AG04450 (cell line): ENCODE results near the gene PCYT1A. TPM values are rescaled to one million over a fixed set of nuclear protein-coding genes. Genes with fewer than 3 reads are reported as not detected.

Experiments used
- CTCF ChIA-PET: fragments of 300-600, 350-600 bp; formaldehyde crosslinking; extraction: SDS; loops from one replicate; lab custom pipeline; 2022; ENCODE audit warnings: antibody characterized with exemption, inconsistent platforms; lab: Charles Lee
- POLR2A ChIA-PET: fragments of 350-600 bp; formaldehyde crosslinking; extraction: SDS; loops from one replicate; lab custom pipeline; 2021; ENCODE audit warnings: antibody characterized with exemption, inconsistent platforms; lab: Yijun Ruan, JAX
- DNase-seq: peaks from one replicate; pipeline ENCODE4 v3.0.0-alpha.2; 2011; ENCODE audit warnings: low read depth, low spot score
- H3K27ac ChIP-seq: one replicate; pipeline ENCODE4 v1.5.1; 2012; ENCODE audit warnings: low read depth, low read length, control low read depth
- H3K27me3 ChIP-seq: one replicate; pipeline ENCODE4 v1.6.0; 2012; ENCODE audit warnings: low read length; ENCODE audit not compliant: control insufficient read depth, insufficient read depth
- H3K4me3 ChIP-seq: 2 replicates; pipeline ENCODE4 v1.5.1; 2011; ENCODE audit warnings: mild to moderate bottlenecking, low read depth, low read length, control low read depth
- H3K9me3 ChIP-seq: 2 replicates; pipeline ENCODE4 v1.5.1; 2012; ENCODE audit warnings: low read length; ENCODE audit not compliant: control insufficient read depth, insufficient read depth
- polyA plus RNA-seq: library from polyadenylated mRNA; depleted of rRNA; stranded (reverse); fragments of >200 nt; gene quantifications from 2 replicates; pipeline ENCODE4 v1.2.3, GENCODE V29; 2011
- TF ChIP-seq, protein P1 (sequence below): IDR thresholded peaks from 2 replicates; pipeline ENCODE4 v1.5.1; 2011; ENCODE audit warnings: low read depth, low read length, control low read depth, inconsistent platforms

Gene PCYT1A
- polyA plus RNA-seq, 1 experiment: 71.4 TPM

DNA sequence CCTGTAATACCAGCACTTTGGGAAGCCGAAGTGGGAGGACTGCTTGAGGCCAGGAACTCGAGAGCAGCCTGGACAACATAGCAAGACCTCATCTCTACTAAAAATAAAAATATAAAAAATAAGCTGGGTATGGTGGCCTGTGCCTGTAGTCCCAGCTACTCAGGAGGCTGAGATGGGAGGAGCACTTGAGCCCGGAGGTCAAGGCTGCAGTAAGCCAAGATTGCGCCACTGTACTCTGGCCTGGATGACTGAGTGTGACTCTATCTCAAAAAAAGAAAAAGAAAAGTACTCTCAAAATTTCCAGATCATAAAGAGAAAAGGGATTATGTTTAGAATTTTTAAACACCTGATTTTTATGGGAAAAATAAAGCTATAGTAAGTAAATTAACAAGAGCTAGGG lies 47.1 kb downstream of the PCYT1A start:
- Histone ChIP-seq H3K4me3 (no peak overlapping the region), H3K9me3 (no peaks in the 10 kb centered on the region; the same call in 1 of the 2 replicates), H3K27me3 (no peaks in the 10 kb centered on the region), H3K27ac (no peak overlapping the region)
- TF ChIP-seq, protein P1, sequence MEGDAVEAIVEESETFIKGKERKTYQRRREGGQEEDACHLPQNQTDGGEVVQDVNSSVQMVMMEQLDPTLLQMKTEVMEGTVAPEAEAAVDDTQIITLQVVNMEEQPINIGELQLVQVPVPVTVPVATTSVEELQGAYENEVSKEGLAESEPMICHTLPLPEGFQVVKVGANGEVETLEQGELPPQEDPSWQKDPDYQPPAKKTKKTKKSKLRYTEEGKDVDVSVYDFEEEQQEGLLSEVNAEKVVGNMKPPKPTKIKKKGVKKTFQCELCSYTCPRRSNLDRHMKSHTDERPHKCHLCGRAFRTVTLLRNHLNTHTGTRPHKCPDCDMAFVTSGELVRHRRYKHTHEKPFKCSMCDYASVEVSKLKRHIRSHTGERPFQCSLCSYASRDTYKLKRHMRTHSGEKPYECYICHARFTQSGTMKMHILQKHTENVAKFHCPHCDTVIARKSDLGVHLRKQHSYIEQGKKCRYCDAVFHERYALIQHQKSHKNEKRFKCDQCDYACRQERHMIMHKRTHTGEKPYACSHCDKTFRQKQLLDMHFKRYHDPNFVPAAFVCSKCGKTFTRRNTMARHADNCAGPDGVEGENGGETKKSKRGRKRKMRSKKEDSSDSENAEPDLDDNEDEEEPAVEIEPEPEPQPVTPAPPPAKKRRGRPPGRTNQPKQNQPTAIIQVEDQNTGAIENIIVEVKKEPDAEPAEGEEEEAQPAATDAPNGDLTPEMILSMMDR: no peak
- ChIA-PET POLR2A (no interaction called here), CTCF (interaction anchor here (0.7 to 2.9 kb wide), 3 partner anchors 13 to 167 kb away, joined by 4 to 22 read pairs (median 5); no protein-coding TSS in a partner anchor)
- no peak for DNase-seq

DNA sequence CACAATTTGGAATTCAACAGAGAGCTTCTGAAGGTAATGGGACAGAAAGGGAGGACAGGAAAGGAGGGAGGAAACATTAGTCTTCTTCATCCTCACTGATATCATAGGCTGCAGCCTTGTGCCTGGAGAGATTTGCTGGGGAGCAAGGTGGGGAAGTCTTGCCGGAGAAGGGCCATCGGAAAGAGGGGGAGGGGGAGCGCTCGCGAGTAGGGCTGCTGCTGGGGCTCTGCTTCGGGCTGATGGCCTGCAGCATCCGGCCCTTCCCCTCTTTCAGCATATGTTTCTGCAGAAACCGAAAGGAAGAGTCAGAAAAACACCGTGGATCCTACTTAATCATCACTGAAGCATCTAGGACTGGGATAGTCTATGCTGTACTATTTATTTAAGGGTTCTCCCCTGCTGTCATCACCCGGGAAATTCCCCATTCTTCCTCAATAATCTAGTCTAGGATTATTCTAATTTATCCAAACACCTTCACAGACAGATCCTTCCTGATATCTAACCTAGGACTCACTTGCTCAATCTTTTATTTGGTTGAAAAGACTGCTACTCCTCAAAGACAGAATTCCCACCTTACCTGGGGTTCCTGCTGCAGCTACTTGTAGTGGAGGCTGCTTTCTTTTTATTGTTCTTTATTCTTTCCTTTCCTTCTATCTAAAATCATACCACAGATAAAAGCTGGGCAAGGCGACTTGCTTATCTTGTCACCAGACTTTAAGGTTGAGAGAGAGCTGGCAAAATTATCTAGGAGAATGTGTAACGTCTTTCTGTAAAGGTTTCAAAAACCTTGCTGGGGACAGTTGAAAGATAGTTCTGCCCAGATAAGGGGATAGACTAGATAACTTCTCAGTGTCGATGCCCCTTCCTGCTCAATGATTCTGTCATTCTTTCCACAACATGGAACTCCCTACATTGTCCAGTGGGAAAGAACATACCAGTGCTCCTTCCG lies 48.6 kb downstream of the PCYT1A start:
- peak; percentile 8 for DNase-seq
- Histone ChIP-seq H3K4me3 (no peak overlapping the region), H3K27ac (peak overlapping the region; percentile 39), H3K9me3 (no peaks in the 10 kb centered on the region; the same call in 1 of the 2 replicates), H3K27me3 (no peaks in the 10 kb centered on the region)
- TF ChIP-seq, protein P1: no peak
- ChIA-PET POLR2A (no interaction called here), CTCF (no interaction called here)

DNA sequence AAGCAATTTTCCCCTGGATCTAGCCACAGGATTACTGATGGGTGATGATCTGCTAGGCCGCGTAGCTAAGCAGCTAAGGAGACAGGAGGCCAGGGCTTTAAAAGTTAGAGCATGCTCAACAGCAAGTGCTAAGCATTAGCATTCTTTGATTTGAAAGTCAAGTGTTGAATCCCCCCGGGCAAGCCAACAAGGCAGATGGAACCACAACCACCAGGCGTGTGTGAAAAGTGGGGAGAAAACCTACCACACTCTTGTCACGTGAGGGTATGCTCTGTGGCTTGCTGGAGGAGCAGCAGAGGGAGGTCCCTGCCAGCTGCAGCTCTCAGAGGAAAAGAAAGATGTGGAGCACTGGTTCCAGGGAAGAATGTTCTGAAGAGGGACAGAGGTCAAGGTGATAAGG lies 50.3 kb downstream of the PCYT1A start:
- TF ChIP-seq, protein P1: no peak
- ChIA-PET POLR2A (no interaction called here), CTCF (no interaction called here)
- Histone ChIP-seq H3K27me3 (no peaks in the 10 kb centered on the region), H3K4me3 (no peak overlapping the region), H3K27ac (no peak overlapping the region), H3K9me3 (no peaks in the 10 kb centered on the region; the same call in 1 of the 2 replicates)
- no peak for DNase-seq

DNA sequence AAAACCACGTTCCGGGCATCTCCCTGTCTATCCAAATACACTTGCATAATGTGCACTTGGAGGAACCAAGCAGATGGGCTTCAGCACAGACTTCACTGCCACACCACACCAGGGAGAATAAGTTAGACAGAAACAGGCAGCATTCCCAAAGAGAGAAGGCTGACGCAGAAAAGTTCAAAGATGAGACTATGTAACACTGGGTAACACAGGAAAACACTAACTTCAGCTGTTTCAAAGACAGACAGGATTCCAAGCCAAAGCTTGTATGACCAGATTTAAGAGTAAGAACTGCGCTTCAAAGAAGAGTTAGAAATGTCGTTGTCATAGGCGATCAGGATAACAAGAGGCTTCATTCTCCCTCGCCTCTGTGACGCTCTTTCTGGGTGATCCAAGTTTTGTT lies 51.3 kb downstream of the PCYT1A start:
- TF ChIP-seq, protein P1: no peak
- DNase-seq: no peak
- ChIA-PET CTCF (no interaction called here), POLR2A (no interaction called here)
- Histone ChIP-seq H3K4me3 (no peak overlapping the region), H3K27me3 (no peaks in the 10 kb centered on the region), H3K9me3 (no peaks in the 10 kb centered on the region; the same call in 1 of the 2 replicates), H3K27ac (no peak overlapping the region)
